GM10847 (cell line): ENCODE measurements around the gene LDHB.

Source experiments
- POLR2A ChIP-seq: IDR thresholded peaks from 2 replicates; pipeline ENCODE4 v1.6.1; 2011; ENCODE audit not compliant: insufficient read length; ENCODE audit errors: extremely low read depth

Gene LDHB

GRCh38 chr12:21599143-21599999, 58.3 kb downstream of the LDHB start:
- no peak for TF ChIP-seq POLR2A

DNA sequence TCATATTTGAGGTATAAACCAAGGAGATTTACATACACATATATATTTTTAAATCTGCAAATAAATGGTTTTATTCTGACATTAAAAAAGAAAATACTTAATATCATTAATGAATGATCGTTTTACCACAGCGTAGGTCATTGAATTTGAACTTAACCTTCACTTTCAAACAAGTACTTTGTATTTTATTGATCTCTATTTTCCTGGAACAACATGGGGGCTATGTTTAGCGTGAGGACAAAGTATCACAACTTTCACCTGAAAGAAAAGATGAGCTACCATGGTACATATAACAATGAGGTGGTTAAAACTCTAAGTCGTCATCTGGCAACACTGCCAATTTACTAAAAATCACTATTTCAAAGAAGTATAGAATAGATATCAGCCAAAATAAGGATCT, 59.0 kb downstream of the LDHB start:
- no peak for TF ChIP-seq POLR2A

GRCh38 chr12:21585485-21585884, 72.2 kb downstream of the LDHB start:
- TF ChIP-seq POLR2A = no peak
